Body of pancreas (tissue), 4 donors: ENCODE data around the gene QRICH2. TPM values are rescaled to one million over a fixed set of nuclear protein-coding genes. Genes with fewer than 3 reads are reported as not detected.

Experiments used
- ATAC-seq: fragments of 150-250 bp; one replicate; pipeline ENCODE4 v1.9.1; 2016
- DNase-seq, 4 donors: peaks; one replicate each; pipeline ENCODE4 v3.0.0-alpha.2; 2019
- H3K27ac ChIP-seq, 4 donors: fragments of 200-600 bp; sonication (generic); 1 replicate in 3 of 4; 2 replicates in 1 of 4; pipeline versions ENCODE4 v1.5.1 to v1.6.1; 2016 to 2019; ENCODE audit warnings: mild to moderate bottlenecking in 1 of 4, mixed read lengths in 1 of 4, moderate library complexity in 1 of 4
- H3K27me3 ChIP-seq, 2 donors: fragments of 200-600 bp; sonication (generic); one replicate each; pipeline ENCODE4 v1.6.0; 2016; ENCODE audit warnings: mild to moderate bottlenecking in 1 of 2
- H3K36me3 ChIP-seq, 2 donors: fragments of 200-600 bp; sonication (generic); replicated peaks in 1 of 2; 2 replicates each; pipeline ENCODE4 v1.5.1; 2016; ENCODE audit warnings: low read depth in 2 of 2; ENCODE audit not compliant: insufficient read depth in 1 of 2
- H3K4me1 ChIP-seq: fragments of 200-600 bp; sonication (generic); one replicate; pipeline ENCODE4 v1.6.0; 2016
- H3K4me3 ChIP-seq, 2 donors: fragments of 200-600 bp; sonication (generic); 1 replicate in 1 of 2; 2 replicates in 1 of 2; pipeline ENCODE4 v1.5.1; 2016 to 2019
- H3K9me3 ChIP-seq, 3 donors: fragments of 200-600 bp; sonication (generic); 1 replicate in 2 of 3; 2 replicates in 1 of 3; pipeline ENCODE4 v1.5.1; 2016
- CTCF ChIP-seq, 7 experiments: fragments of 450-650 bp in 4 of 7; fragments of 200-600 bp in 3 of 7; sonication (generic) in 3 of 7; IDR thresholded peaks; one replicate each; pipeline ENCODE4 v1.5.1; 2016 to 2019; ENCODE audit warnings: antibody characterized with exemption in 7 of 7
- POLR2A ChIP-seq, 3 donors: fragments of 450-650 bp; IDR thresholded peaks; one replicate each; pipeline ENCODE4 v1.6.1; 2016; ENCODE audit warnings: antibody characterized with exemption in 3 of 3, mild to moderate bottlenecking in 2 of 3
- WGBS, 2 donors: methylation state at CpG; one replicate each; pipeline ENCODE4 v1.1.5; 2017; 5-methylcytosine and 5-hydroxymethylcytosine counted together
- intact Hi-C: fragments of 100-400 bp; cut with DNase I; formaldehyde crosslinking; loops from one replicate; pipeline ENCODE4 v1.15.1; 2023
- total RNA-seq, 2 donors: library from RNA; depleted of rRNA; stranded (reverse); fragments of >200 nt; gene quantifications; one replicate each; pipeline ENCODE4 v1.1.0, GENCODE V29; 2016

Gene QRICH2
- total RNA-seq, 2 donors from 2014 or later: 0.66 to 1.6 TPM

DNA sequence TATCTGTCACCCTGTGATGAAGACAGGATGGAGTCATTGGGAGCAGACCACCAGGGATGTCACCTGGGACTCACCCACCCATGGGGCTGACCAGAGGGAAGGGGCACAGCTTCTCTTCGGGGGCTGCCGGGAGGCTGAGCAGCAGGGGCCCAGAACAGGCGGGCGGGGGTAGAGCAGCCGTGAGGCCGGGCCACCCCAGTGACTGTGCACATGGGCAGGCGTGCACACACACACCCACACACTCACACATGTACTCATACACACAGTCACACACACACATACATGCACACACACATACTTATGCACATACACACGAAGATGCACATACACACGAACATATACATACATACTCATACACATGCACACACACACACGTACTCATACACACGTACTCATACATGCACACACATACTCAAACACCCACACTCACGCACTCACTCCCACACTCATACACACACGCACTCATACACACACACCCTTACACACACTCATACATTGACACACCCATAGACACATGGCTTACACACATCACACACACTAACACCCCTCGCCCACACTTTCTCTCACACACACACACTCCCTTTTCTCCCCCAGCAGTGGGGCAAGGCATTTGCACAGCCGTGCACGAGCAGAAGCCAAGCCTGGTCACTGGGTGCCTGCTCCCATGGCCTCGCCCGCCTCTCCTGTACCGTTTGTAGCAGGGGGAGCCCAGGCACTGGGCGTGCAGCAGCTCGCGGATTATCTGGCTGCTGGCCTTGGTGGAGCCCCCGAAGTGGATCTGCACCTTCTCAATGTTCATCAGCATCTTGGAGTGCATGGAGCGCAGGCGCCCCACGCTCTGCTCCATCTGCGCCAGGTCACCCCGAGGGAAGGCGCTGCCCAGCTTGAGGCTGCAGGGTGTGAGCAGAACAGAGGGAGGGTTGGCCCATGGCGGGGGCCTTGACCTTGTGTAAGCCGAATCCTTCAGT lies 30.5 kb downstream of the QRICH2 start:
- no peak for TF ChIP-seq CTCF (IDR thresholded peaks at IDR 0.05)
- no peak for TF ChIP-seq POLR2A (IDR thresholded peaks at IDR 0.05)
- DNase-seq: no peak
- Histone ChIP-seq H3K27ac (no peak overlapping the region), H3K4me3 (no peak overlapping the region), H3K4me1 (peaks cover 16% of the 10 kb centered on the region), H3K27me3 (no peaks in the 10 kb centered on the region), H3K36me3 (no peaks in the 10 kb centered on the region), H3K9me3 (no peaks in the 10 kb centered on the region)
- 91% methylated on average over 25 to 29 of the region's 31 CpGs for WGBS, 2 donors
- intact Hi-C loops: loop anchor here (10.0 kb wide), 1 partner anchor 263 kb away; no protein-coding TSS in a partner anchor
- no peak for ATAC-seq

DNA sequence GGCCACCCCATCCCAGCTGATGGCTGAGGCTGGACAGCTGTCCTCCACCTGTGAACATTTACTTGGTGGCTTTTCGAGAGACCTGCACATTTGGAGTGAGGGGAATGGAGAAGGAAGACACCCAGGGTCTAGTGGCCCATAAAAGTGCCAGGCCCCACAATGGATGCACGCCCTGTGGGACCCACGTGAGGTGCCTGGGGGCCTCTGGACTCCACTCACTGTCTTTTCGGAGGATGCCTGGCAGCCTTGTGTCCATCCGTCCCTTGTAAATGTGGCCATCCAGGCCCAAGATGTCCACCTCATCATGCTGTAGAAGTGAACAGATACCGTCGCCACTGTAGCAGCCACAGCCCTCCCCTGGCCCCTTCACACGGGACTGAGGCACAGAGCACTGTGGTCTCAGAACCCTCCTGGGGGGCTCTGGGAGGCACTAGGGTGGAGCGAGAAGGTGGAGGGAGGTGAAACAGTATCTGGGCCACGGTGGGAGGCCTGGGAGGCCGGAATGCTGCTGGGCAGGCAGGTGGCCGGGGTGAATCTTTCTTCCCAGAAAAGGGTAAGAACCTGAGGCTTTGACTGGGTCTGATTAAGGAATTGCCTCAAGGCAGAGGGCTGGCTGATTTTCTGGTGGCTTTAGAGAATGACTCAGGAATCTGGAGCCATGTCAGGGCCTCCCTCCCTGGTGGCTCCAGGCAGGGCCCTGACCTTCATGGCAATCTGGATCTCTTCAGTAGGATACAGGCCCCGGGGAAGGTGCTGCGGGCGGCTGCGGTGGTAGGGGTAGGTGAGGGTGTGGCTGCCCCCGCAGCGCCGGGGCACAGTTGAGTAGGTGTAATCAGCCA lies 31.4 kb downstream of the QRICH2 start:
- TF ChIP-seq CTCF (IDR thresholded peaks at IDR 0.05): no peak
- no peak for TF ChIP-seq POLR2A (IDR thresholded peaks at IDR 0.05)
- intact Hi-C loops: loop anchor here (10.0 kb wide), 1 partner anchor 262 kb away; no protein-coding TSS in a partner anchor
- no peaks in the 10 kb centered on the region for H3K9me3 ChIP-seq
- H3K4me3 ChIP-seq: no peak overlapping the region
- H3K27ac ChIP-seq: no peak overlapping the region
- DNase-seq (no peak), ATAC-seq (no peak)
- peaks cover 25% of the 10 kb centered on the region for H3K4me1 ChIP-seq
- H3K27me3 ChIP-seq: no peaks in the 10 kb centered on the region
- WGBS, 2 donors: 87 to 90% methylated on average over 9 to 19 of the region's 19 CpGs
- H3K36me3 ChIP-seq: no peaks in the 10 kb centered on the region

DNA sequence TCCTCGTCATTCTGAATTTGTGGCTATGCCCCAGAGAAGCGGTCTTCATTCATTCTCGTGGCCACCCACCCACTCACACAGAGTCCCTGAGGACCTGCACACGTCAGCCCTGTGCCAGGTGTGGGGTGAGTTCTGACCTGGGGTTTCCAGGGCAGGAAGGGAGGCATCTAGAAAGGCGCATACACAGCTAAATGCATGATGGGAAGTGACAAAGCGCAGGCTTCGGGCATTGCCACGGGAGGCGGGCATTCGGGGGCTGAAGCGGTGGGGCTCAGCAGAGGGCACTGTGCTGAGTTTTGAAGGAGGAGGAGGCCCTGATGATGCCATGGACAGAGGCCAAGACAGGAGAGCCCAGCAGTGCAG lies 32.0 kb downstream of the QRICH2 start:
- TF ChIP-seq POLR2A (IDR thresholded peaks at IDR 0.05) (no peak), CTCF (IDR thresholded peaks at IDR 0.05) (no peak)
- H3K27me3 ChIP-seq: no peaks in the 10 kb centered on the region
- H3K27ac ChIP-seq: no peak overlapping the region
- H3K4me1 ChIP-seq: peaks cover 32% of the 10 kb centered on the region
- 89 to 93% methylated on average over 10 to 11 of the region's 11 CpGs for WGBS, 2 donors
- no peaks in the 10 kb centered on the region for H3K36me3 ChIP-seq
- intact Hi-C loops: loop anchor here (10.0 kb wide), 1 partner anchor 261 kb away; no protein-coding TSS in a partner anchor
- H3K4me3 ChIP-seq: no peak overlapping the region
- ATAC-seq (no peak), DNase-seq (no peak)
- no peaks in the 10 kb centered on the region for H3K9me3 ChIP-seq

- TF ChIP-seq CTCF (IDR thresholded peaks at IDR 0.05) (no peak), POLR2A (IDR thresholded peaks at IDR 0.05) (no peak)
- Histone ChIP-seq H3K27me3 (no peaks in the 10 kb centered on the region), H3K9me3 (no peaks in the 10 kb centered on the region), H3K36me3 (no peaks in the 10 kb centered on the region), H3K4me3 (no peak overlapping the region), H3K27ac (no peak overlapping the region), H3K4me1 (peaks cover 36% of the 10 kb centered on the region)
- DNase-seq (no peak), ATAC-seq (no peak)
- 90% methylated on average over 21 of the region's 22 CpGs; no CpG with 5 or more reads in 1 of the 2 donors for WGBS, 2 donors
- intact Hi-C loops: loop anchor here (10.0 kb wide), 1 partner anchor 261 kb away; no protein-coding TSS in a partner anchor
These were observed 32.6 kb downstream of the QRICH2 start for GRCh38 chr17:76275382-76276068.
